Ramos (cell line): ENCODE data around the gene CDK10.

ENCODE experiments used
- in situ Hi-C: fragments of 300-500 bp; cut with MboI; formaldehyde crosslinking; loops from one replicate; pipeline ENCODE4 v1.14.3; 2022; ENCODE audit warnings: low sequenced_read_pairs; ENCODE audit not compliant: unreplicated experiment

CDK10 gene, protein sequence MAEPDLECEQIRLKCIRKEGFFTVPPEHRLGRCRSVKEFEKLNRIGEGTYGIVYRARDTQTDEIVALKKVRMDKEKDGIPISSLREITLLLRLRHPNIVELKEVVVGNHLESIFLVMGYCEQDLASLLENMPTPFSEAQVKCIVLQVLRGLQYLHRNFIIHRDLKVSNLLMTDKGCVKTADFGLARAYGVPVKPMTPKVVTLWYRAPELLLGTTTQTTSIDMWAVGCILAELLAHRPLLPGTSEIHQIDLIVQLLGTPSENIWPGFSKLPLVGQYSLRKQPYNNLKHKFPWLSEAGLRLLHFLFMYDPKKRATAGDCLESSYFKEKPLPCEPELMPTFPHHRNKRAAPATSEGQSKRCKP

DNA sequence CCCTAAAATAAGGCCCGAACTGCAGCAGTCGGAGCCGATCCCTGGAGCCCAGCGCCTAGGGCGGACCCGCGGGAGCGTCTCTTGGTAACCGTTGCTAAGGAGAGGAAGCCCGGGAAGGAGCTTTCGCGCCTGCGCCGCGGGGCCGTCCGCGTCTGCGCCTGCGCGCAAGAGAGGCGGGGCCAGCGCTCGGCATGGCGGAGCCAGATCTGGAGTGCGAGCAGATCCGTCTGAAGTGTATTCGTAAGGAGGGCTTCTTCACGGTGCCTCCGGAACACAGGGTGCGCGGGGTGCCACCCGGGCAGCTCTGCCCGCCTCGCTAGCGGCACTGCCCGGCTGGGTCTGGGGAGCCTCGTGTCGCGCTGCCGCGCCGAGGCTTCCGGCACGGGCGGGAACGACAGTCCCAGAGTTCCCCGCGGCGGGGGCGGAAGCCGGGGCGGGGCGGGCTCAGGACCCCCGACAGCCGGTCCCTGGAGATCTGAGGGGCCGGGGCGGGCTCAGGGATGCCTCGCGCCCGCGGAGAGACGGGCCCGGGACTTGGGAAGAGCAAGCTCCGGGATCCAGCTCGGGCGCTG, at the start of gene CDK10:
TSS of gene CDK10 (plus strand) at position 170 of the 572 bp plus-strand sequence. CDS start at position 192, 22 bp downstream.
- in situ Hi-C loops, result no loop called here

DNA sequence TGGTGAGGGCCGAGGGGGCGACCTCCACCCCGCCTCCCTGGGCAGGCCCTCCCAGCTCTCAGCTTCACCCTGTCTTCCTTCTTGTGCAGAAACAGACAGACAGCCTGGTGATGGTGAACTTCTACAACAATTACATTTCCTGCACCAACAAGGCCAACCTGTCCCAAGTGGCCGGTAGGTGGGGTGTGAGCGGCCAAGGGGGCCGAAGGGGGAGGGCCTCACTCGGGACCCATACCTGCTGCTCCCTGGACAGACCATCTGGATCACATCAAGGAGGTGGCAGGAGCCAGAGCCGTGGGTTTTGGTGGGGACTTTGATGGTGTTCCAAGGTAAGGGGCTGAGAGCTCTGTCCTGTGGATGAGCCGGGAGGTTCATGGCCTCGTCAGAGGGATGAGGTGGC, 49.1 kb upstream of the CDK10 start:
- in situ Hi-C loops, result no loop called here

DNA sequence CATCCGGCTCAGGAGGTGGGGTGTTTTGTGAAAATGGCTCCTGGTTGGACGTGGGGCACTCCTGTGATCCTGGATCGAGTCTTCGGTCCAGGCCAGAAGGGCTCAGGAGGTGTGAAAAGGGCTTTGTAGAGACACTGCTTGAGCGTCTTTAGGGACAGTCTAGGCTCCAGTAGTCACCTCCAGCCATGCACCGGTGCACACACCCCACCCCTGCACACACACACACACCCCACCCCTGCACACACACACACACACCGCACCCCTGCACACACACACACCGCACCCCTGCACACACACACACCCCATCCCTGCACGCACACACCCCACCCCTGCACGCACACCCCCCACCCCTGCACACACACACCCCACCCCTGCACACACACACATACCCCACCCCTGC, 48.0 kb upstream of the CDK10 start:
- in situ Hi-C loops, result no loop called here

DNA sequence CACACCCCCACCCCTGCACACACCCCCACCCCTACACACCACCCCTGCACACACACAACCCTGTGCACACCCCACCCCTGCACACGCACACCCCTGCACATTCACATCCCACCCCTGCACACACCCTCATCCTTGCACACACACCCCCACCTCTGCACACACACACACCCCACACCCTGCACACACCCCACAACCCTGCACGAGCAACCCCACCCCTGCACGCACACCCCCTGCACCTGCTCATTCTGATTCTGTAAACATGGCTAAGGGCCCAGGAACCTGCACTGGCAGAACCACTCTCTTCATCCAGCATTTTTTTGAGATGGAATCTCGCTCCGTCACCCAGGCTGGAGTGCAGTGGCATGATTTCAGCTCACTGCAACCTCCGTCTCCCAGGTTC, 47.1 kb upstream of the CDK10 start:
- in situ Hi-C loops, result no loop called here

DNA sequence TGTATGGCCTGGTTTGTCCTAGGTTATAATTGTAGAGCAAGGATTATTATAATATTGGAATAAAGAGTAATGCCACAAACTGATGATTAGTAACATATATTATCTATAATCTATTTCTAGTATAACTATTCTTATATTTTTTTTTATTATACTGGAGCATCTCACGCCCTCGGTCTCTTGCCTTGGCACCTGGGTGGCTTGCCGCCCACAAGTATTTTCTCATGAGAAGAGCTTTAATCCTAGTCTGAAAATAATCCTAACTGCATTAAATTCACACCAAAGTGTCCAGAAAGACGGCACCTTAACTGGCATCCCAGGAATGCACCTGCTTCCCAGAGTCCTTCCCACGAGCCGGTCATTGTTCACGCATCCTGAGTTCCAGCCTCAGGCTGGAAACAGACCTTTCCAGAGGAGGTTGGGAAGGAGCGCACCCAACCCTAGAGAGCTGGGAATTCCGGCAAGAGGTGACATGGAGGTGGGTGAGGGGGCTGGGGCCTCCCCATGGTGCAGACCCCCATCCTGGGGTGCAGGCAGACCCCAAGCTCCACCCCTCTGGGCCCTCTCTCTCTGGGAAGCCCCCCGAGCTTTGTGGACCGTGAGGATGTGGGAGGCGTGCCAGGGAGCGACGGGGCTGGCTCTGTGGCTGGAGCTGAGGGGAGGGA, 44.9 kb upstream of the CDK10 start:
- in situ Hi-C loops, result no loop called here

DNA sequence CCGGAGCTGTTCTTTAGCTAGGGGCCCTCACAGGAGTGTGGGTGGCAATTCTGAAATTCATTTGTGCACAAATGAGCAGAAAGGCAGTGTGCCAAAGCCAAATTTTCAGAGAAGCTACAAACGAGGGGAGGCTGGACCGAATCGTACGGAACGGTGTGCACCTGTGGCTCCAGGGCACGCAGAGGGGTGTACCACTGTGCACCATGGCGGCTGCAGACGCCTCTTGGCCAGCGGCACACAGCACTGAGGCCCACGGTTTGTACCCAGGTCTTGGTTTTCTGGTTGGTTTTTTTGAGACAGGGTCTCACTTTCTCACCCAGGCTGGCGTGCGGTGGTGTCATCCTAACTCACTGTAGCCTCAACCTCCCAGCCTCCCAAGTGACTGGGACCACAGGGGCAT, 43.9 kb upstream of the CDK10 start:
- in situ Hi-C loops, result no loop called here

DNA sequence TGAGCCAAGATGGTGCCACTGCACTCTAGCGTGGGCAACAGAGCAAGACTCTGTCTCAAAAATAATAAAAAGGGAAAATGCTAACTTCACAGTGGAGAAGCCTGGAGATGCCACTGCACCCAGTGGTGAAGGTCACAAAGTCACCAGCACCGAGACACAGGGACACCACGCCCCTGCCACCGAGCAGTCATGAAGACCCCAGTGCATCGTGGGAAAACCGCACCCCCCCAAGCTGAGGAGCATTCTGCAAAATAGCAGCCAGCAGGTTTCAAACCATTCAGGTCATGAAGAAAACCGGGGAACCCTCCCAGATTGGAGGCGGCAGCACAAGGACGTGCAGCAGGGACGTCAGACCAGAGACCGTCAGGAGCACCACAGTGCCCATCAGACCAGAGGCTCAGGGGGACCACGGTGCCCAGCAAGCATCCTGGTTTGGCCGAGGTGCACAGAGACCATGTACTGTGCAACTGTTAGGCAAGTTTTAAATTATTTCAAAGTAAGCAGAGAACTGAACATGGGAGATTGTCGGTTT, 42.7 kb upstream of the CDK10 start:
- in situ Hi-C loops, result no loop called here

DNA sequence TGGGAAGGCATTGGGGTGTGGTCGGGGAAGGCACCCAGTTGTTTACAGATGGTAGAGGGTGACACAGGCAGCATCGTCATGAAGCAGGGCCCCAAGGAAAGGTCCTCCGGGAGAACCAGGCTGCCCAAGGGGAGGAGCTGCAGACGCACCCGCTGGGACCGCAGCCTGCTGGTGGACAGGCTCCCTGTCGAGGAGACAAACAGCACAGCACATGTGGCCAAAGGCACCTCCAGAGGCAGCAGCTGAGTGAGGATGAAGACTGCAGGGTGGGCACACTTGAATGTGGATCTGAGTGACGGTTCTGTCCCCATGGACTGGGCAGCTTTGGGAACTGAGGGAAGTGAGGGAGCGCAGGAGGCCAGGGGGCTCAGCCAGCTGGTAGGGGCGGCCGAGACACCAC, 41.4 kb upstream of the CDK10 start:
- in situ Hi-C loops, result no loop called here

DNA sequence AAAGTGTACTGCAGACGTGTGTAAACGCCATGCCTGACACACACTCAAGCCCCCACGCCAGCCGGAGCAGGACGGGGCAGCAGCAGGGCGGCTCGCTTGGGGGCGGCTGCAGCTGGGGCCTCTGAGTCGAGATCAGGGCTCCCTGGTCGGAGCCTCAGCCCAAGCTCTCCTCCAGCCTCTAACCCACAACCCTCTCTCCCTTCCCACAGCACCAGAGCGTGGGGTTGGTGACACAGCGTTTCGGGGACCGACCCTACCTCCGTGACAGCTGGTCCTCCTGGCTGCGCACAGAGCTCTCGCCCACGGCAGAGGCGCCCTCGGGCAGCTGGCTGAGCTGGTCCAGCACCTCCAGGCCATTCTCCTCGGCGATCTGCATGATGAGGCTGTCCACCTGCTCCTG, 40.2 kb upstream of the CDK10 start:
- in situ Hi-C loops, result no loop called here

DNA sequence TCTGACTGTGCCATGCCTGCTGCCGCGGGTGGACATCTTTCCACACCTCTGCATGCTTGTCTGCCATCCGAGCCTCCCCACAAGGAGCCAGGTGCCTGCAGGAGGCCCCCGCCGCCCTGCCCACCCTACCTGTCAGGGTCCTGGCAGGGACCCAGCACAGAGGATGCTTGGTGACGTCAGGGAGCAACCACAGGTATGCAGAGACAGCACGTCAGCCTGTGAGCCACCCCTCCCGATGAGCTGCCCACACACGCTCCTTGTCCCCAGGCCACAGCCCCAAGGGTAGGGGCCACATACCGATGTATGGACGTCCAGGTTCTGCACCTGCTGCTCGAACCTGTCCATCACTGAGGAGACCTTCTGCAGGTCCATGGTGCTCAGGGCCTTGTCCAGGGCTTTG, 39.6 kb upstream of the CDK10 start:
- in situ Hi-C loops, result no loop called here

DNA sequence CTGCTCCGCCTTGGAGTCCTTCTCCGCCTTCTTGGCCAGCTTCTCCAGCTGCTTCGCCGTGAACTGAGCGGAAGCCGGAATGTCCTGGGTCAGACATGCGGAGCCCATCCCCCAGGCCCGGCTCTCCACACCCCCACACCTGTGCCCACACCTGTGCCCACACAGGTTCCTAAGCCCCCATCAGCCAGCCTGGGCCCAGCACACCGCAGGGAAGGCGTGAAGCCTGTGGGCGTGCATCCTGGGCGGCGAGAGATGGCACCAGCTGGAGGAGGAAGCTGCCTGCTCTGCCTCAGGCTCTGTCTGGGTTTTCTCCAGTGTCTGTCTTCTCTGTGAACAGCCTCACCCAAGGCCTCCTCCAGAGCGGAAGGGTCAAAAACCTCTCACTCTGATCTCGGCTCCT, 34.9 kb upstream of the CDK10 start:
- in situ Hi-C loops, result no loop called here

DNA sequence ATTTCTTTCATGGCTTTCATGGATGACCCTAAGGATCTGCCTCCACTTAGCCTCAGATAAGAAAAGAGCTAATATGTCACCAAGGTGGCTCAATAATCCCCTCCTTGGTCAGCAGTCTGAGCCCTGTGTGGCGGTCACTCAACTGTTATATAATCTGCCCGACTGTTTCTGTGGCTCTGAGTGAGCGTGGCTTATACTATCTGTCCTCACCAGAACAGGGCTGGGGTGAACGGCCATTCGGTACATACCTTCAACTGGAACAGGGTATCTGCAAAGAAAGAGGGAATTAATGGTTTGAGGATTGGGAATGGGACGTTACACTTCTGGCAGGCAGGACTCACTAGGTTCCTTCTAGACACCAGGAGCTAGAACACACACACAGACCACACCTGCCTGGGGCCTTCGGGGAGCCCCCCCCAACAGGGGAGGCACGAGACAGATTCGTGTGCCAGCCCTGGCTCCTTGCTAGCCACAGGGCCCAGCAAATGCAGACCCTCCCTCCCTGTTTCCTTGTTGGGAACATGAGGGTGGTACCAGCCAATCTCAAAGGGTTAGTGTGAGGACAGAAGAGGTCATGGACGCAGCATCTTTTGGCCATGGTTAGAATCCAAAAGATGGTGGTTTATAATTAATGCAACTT, 32.7 kb upstream of the CDK10 start:
- in situ Hi-C loops, result no loop called here

DNA sequence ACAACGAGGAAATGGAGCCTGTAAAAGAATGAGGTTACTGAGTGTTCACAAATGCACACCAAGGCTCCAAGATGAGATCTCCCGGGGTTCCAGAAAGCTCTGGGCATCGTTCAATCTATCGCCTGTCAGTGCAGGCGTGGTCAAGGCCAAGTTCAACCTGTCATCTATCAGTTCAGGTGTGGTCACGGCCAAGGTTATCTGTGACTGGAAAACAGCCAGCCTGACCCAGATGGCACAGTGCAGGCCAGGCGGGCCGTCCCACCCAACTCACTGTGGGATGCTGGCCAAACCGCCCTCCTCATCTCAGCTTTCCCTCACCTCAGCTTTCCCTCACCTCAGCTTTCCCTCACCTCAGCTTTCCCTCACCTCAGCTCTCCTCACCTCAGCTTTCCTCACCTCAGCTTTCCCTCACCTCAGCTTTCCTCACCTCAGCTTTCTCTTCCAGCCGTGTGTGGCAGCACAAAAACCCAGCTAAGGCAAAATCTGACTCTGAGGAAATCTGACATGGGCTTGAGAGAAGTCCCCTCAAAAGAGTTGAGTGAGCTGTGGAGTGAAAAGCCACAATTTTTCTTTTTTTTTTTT, 31.3 kb upstream of the CDK10 start:
- in situ Hi-C loops, result no loop called here

DNA sequence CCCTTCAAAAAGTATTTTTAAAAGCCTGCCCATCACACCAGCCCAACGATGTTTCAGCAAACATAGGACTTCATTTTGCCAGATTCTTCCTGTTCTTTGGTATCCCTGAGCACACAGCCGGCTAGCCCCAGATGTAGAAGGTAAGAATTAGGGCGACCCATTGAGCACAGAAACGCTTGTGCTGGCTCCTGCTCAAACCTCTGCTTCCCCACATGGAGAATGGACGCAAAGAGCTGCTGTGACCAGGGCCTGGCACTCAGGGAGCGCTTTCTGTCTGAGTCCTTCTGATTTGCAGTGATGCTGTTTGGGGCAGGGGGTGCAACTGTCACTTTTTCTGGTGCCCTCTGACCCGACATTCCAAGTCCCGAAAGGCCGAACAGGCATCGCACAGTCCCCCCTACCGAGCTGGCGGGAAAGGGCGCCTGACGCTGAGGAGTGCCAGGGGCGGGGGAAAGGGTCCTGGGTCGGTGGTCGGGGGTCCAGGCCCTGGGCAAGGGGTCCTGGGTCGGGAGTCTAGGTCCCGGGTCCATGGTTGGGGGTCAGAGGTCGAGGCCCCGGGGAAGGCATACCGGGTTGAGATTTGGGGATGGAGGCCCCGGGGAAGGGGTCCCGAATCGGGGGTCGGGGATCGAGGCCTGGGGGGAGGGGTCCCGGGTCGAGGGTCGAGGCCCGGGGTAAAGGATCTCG, 29.9 kb upstream of the CDK10 start:
- in situ Hi-C loops, result no loop called here

DNA sequence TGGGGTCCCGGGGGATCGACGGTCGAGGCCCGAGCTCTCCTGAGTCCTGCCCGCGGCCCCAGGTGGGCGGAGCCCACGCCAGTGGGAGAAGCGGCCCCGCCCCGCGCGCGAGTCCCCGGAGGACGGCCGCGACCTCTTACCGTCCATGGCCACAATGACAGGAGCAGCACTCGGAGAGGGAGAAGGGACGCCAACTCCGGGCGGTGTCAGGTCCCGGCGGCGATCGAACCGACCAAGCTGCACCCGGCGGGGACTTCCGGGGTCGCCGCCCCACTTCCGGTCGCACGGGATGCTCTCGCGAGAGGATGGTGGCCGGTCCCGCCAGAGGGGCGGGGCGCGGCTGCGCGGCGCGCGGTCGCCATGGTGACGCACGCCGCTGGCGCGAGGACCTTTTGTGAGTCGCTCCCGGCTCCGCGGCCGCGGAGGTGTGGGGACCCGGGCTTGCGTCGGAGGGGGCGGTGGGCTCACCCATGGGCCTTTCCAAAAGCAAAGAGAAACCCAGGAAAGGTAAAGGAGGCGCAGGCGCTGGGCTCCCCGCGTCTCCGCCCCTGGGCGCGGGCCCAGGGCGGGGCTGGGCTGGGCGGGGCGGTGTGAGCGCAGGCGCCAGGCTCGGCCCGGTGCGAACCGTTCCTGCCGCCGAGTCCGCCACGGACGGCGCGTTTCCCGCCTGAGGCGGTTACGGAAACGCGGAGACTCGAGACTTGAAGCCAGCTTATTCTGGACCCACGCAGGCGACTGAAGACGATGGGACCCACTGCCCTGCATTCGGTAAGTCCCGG, 28.9 kb upstream of the CDK10 start, which contains the start of the genes CHMP1A and SPATA33:
TSS of gene CHMP1A (minus strand) at position 267 of the 779 bp plus-strand sequence. CDS start at position 147, 120 bp downstream.
TSS of gene SPATA33 (plus strand) at position 395 of the 779 bp plus-strand sequence. CDS start at position 471, 76 bp downstream.
- in situ Hi-C loops, result no loop called here

DNA sequence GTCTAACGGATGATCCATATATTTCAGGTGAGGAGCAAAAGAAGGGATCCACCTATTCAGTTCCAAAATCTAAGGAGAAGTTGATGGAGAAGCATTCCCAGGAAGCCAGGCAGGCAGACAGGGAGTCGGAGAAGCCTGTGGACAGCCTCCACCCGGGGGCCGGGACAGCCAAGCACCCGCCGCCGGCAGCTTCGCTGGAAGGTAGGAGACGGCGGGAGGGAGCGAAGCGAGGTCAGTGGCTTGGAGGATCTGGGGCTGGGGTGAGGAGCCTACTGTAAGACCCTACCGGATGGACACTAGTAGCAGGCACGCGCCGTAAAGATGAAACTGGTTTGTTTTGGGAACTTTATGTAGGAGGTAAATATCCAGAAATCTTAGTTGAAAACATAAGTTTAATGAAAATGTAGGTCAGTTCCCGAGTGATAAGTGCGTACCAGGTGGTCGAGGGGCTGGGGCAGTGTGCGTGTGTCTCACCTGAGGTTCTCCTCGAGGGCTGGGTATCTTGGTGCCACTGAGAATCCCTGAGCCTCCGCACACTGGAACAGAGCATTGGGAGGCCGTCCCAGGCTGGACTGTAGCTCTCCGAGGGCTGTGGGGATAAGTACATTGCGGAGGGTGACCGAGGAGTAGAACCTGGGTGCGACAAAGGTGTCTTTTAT, 28.1 kb upstream of the CDK10 start:
- in situ Hi-C loops, result no loop called here

DNA sequence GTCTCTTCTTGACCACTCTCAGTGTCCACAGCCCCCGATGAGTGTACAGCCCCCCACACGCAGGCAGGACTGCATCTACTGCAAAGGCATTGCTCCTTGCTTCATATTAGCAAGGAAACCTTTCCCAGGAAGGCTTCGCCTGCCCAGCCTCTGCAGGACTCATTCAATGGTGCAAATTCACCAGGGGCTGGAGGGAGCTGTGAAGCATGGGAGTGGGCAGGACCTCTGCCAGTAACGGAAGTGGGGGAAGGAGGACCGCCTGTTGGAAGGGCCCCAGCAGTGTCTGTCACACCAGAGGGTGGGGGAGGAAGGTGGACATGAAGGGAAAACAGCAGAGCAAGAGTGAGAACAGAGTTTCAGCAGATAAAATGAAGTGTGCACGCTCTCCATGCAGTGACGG, 26.3 kb upstream of the CDK10 start:
- in situ Hi-C loops, result no loop called here

DNA sequence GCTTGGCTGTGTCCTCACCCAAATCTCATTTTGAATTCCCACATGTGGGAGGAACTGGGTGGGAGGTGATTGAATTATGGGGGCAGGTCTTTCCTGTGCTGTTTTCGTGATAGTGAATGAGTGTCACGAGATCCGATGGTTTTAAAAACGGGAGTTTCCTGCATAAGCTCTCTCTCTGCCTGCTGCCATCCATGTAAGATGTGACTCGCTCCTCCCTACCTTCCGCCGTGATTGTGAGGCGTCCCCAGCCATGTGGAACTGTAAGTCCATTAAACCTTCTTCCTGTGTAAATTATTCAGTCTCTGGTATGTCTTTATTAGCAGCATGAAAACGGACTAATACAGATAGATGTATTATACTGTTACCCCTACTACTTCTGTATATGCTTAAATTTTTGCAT, 25.3 kb upstream of the CDK10 start:
- in situ Hi-C loops, result no loop called here
